GM20431 (cell line): Measurements from ENCODE around the gene ETV6.

Experiments
- in situ Hi-C: fragments of 300-500 bp; cut with MseI, MboI; formaldehyde crosslinking; loops from one replicate; pipeline ENCODE4 v1.15.0; 2020; ENCODE audit warnings: low sequenced_read_pairs; ENCODE audit not compliant: unreplicated experiment

The ETV6 gene

DNA sequence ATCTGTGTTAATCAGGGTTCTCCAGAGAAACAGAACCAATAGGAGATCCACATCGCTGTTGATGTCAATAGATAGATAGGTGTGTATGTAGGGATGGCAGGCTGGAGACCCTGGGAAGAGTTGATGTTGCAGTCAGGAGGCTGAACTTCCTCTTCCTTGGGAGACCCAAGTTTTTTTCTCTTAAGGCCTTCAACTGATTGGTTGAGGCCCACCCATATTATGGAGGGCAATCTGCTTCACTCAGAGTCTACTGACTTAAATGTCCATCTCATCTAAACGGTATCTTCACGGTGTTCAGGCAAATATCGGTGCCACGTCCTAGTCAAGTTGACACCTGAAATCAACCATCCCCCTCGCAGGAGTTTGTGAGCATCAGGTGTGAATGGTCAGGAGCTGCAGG is 63.0 kb downstream of the ETV6 start:
- in situ Hi-C loops: no loop called here

DNA sequence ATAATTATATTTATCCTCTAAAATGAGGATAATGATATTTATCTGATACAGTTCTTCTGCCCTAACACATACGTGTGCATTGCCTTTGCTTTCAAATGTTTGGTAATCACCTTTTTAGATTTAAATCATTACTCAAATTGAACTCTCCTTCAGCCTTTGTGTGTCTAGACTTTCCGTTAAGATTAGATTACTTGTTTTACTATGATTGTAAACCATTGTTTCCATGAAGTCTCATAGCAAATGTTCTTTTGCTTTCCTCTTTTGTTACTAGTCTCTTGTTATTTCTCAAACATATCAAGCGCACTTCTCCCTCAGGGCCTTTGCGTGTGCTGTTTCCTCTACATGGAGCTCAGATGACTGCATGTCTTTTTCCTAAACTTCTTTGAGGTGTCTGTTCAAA is 63.7 kb downstream of the ETV6 start:
- in situ Hi-C loops: no loop called here

DNA sequence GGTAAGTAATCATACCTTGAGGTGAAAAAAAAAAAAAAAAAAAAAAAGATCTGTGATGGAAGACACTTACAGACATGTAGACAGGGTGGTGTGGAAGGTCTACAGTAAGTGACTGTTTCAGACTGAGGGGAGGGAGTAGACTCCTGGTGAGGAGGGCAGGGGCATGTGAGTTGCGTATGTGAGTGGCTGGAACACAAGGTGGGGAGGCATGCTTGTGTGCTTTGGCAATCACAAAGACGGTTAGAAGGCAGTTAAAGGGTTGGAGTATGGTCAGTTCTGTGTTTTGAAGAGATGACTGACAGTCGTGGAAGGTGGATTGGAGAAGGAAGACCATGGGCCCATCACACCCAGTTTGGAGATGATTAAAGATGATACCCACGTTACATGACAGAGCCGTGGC is 65.2 kb downstream of the ETV6 start:
- in situ Hi-C loops: no loop called here

DNA sequence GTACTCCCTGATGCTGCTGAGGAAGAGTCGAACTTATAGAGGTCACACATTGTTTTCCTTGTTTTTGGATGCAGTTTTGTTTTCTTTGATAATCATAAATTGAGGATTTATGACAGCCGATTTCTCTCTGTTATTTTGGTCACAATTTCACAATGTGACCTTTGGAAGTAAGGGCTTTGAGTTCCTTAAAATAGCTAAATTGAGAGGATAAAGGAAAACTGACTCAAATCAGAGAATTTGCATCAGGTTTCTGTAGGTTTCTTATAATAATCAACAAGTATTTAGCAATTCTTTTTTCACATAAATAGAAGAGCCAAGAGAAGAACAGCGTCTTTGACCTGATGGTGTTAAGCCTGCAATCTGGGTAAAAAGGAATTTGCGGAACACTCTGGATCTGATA is 66.1 kb downstream of the ETV6 start:
- in situ Hi-C loops: no loop called here

DNA sequence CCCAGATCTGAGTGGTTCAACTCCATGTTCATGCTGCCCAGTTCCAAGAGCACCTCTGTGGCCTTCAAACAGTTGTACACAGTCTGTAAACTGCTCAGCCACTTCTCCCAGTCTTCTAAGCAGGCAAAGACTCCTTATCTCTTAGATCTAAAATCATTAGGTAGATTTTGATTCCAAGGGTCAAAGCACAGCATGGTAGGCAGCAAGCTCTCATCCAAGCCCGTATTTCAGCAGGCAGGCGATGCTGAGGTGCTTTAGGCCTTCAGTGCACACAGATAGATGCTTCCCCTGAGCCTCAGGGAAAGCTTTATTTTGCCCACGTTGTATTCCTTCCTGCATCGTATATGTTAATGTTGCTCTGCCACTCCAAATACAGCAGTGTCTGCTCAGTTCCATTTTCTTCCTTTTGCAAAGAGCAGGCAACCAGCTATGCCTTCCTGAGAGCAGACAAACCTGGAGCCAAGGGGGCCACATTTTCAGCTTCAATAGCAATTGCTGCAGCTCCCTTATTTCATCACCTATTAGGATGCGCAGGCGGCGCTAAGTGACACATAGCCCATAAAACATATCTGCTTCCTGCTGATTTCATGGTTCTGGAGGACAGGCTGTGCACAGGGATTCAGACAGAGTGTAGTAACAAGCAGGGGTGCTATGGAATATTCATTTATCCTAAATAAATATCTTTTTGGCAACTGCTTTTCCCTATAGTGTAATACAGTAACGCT is 67.5 kb downstream of the ETV6 start:
- in situ Hi-C loops: no loop called here

DNA sequence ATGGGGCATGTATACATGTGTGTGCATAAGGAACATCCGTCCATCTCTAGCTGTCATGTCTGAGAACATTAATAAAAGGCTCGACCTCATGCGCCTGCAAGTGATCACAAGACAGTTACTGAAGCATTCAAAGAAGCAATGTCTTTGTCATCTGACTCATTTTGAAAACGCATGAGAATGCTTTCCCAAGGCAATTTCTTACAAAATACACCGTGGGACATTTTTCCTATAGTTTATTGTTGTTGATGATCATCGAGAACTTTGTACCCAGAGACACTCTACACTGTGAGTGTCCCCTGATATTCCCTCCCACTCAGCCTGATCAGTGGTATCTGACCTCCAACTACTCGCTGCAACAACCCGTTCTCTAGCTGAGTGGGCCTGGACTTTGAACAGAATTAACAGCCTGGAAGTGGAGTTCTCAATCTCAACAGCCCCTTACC is 68.1 kb downstream of the ETV6 start:
- in situ Hi-C loops: no loop called here

DNA sequence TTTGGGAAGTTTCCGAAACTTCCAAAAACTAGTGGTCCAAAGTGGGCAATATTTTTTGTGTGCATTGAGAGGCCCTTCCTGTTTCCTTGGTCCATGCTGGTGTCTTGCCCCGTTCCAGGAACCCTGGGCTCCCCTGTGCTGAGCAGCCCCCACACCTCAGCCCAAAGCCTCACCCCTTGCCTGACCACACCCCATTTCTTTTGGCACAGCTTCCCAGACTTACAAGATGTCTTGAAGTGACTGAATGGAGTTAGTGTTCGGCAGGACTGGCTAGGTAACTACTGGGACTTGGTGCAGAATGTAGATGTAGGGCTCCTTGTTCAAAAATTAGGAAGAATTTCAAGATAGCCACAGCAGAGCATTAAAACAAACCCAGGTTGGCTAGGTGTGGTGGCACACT is 68.6 kb downstream of the ETV6 start:
- in situ Hi-C loops: no loop called here

DNA sequence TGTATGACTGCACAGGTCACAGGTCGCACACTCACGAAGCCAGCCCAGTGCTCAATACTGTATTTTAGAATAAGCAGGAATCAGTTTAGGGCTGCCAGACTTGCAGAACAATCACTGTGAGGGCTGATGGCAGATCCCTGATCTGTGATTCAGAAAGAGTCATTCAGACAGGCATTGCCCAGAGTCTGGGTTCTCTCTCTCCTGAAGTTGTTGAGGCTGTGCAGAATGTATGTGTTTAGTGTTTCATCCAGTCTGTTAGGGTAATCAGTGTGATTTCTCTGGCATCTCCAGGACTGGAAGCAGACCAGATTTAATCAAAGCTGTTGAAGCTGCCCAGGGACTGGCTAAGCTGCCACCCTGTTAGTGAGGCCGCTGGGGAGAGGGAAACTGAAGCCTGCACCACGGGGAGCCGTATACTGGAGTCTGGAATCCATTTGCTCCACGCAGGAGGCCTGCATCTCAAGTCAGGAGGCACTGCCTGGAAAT is 69.3 kb downstream of the ETV6 start:
- in situ Hi-C loops: no loop called here

DNA sequence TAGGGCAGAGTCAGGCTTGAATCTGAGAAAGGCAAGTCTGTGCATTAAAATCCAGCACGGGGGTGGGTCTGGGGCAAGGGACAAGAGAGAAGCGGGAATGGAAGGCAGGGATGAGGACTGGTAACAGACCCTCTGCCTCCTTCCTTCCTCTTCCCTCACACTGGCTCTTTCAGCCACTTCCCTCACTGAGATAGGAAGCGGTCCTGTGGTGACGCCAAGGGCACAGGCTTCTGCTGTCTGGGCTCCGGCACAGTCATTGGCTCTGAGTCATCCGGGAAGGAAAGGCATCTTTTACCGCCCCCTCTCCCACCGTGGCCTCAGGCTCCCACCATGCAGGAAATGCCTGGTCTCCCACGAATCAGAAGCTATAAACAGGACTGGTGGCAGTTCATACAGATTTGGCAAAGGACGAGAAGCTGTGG is 70.2 kb downstream of the ETV6 start:
- in situ Hi-C loops: no loop called here

DNA sequence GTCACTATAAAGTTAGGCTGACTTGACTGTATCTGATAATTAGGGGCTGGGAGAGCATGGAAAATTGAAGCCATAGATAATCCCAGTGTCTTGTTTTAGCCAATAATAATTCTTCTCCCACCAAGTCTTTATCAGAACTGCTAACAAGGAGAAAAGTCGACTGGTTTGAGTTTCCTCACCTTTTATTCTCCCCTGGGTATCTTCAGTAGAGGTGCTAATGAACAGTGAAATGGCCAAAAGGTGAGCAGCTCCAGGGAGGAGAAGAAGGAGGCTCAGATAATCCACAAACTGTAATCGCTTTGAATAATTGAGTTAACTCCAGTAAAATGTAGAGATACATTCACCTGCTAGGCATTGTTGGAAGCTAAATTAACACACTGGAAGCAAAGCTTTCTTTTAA is 72.6 kb downstream of the ETV6 start:
- in situ Hi-C loops: no loop called here

DNA sequence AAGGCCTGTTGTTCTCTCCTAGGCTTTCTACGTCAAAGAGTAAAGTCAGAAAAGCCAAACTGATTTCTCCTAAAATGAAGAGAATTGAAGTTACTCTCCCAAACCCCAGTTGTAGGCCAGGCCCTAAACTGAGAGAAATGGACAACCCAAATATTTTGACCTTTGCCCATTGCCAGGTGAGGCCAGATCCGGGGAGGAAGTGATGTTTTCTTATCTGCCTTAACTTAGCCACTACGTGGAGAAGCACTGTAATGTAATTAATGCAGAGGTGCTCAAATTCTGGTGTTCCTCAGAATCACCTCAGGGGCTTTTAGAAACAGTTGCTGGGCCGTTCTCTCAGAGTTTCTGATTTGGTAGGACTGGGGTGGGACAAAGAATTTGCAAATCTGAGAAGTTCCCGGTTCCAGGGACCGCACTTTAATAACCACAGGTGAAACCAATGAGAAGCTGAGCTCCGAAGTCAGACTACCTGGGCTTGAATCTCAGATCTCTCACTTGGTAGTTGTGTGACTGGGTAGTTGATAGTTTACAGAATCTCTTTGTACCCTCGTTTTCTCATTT is 73.2 kb downstream of the ETV6 start:
- in situ Hi-C loops: no loop called here

DNA sequence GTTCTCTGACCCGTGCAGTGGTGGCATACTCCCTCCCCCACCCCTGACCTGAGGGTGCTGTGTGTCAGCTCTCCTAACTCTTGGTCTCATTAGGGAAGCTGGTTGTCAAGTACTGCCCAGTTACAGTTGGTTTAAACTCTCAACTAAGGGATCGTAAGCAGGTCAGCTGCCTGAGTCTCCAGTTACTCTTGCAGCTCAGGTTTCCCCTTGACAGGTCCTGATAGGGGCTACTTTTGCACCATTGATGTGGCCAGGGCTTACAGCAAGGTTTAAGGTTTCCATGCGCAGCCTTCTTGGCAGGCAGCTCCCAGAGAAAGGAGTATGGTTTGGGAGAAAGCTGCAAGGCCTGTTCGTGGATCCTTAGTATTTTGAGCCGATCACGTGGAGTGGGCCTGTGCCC is 74.5 kb downstream of the ETV6 start:
- in situ Hi-C loops: no loop called here

DNA sequence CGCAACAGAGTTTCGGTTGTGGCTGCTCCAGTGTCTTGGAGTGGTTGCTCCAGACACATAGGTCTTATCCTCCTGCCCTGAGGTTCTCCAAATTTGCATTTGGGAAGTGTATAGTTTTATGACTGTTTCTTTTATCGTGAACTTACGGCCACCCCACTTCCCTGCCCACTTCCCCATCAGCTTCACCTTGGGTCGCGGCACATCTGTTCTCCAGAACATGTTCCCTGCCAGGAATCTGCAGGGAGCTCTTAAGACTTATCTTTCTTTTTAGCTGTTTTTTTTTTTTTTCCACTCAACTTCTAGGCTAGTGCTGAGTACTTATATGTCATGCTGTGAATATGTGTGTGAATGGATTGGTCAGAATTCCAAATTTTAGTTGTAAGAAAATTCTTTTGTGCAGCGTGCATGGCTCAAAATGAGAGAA is 75.4 kb downstream of the ETV6 start:
- in situ Hi-C loops: no loop called here

DNA sequence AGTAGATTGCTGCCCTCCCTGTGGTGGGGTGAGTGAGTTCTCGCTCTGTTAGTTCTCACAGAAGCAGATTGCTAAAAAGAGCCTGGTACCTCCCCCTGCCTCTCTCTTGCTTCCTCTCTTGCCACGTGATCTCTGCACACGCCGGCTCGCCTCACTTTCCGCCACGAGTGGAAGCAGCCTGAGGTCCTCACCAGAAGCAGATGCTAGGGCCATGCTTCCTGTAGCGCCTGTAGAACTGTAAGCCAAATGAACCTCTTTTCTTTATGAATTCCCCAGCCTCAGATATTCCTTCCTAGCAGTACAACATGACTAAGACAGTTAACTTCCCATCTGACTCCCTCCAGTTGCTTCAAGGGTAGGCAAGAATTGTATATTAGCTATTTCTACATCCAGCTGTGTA is 76.2 kb downstream of the ETV6 start:
- in situ Hi-C loops: no loop called here

DNA sequence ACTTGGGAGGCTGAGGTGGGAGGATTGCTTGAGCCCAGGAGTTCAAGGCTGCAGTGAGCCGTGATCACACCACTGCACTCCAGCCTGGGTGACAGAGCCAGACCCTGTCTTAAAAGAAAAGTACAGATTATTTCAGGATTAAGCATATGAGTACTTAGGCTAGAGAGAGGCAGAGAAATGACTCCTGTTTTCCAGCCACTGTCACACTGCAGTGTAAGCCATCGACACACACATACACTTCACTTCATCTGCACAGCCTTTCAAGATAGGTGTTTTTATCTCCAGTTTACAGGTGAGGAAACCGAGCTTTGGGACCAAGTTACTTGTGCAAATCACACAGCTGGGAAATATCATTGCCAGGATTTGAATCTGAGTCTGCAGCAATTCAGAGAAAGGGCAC is 77.2 kb downstream of the ETV6 start:
- in situ Hi-C loops: no loop called here

DNA sequence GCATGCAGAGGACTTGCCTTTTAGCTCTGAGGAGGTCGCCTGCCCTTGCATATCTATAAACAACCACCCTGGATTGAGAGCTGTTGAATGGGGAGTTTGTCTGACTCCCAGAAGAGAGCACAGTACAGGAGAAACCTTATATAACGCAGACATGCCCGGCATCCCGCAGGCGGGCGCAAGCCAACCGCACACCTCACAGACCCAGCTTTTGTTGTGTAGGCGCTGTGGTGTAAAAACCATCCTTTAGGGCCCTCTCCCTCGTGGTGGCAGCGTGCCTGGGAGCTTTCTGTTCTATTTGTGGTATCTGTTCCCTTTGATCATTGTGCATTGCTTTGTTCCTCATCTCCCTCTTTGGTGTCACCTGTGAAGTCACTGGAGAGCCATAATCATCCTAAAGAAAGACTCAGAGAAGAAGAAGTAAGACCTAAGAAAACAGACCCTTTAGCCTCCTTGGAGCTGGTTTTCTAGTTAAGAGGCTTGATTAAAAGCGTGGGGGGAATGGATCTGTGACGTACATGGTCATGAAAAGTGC is 77.7 kb downstream of the ETV6 start:
- in situ Hi-C loops: no loop called here

DNA sequence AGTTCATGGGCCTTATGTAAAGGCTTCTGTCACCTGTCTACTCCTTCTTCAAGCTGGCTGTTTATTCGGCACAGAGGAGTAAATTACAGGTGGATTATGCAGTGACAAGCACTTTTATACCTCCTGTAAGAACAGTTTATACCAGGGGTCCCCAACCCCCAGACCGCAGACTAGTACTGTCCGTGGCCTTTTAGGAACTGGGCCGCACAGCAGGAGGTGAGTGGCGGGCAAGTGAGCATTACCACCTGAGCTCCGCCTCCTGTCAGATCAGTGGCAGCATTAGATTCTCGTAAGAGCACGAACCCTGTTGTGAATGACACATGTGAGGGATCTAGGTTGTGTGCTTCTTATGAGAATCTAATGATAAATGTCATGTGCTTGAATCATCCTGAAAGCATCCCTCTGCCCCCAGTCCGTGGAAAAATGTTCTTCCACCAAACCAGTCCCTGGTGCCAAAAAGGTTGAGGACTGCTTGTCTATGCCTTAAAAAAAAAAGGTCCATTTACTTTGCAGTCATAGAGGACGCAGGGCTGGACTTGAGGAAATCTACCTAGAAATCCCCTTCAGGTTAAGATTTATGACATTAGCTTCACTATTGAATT is 78.8 kb downstream of the ETV6 start:
- in situ Hi-C loops: no loop called here

DNA sequence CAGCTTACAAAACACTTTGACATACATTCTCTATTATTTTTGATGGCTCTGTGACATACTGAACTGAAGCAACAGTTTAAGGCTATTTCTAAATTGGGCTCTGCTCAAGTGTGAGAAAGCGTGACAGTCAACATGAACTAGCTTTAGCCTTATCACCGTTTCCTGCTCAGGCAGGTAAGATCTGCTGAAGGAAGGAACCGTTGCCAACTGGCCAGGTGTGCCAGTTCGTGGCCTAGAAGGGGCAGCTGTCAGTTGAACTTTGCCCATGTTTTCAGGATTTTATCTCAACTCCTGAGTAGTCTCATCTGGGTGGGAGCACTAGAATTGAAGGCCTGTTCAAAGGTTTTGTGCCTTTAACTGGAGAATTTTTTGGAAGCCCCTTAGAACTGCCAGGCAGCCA is 79.5 kb downstream of the ETV6 start:
- in situ Hi-C loops: no loop called here

DNA sequence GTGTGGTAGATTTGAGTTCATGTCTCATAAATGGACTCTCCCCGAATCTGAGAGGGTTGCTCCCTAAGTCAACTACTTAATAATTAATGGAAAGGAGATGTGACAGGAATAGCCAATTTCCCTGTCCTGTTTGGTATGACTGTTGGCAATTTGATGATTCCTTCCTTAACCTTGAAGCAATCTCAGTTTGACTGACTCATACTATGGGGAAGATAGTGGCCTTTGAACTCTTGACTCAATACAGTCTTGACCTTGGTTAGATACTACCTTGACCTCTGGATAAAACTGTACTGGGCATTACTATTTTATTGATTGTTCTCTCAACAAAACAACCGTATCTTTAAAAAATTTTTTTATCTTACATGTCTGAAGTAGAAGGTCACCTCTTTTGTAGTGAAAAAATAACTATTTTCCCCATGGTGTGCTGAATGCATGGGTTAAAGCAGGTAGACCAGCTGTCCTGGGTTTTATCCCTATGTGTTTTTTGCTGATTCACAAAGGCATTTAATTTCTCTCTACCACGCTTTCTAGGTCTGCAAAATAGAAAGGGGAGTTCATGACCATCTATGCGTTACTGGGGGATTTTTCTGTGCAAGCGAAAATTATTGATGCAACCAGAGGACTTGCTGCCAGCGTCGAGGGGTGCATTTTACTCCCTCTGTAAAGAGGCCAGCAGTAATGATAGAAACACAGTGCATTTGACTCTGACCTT is 80.1 kb downstream of the ETV6 start:
- in situ Hi-C loops: no loop called here

DNA sequence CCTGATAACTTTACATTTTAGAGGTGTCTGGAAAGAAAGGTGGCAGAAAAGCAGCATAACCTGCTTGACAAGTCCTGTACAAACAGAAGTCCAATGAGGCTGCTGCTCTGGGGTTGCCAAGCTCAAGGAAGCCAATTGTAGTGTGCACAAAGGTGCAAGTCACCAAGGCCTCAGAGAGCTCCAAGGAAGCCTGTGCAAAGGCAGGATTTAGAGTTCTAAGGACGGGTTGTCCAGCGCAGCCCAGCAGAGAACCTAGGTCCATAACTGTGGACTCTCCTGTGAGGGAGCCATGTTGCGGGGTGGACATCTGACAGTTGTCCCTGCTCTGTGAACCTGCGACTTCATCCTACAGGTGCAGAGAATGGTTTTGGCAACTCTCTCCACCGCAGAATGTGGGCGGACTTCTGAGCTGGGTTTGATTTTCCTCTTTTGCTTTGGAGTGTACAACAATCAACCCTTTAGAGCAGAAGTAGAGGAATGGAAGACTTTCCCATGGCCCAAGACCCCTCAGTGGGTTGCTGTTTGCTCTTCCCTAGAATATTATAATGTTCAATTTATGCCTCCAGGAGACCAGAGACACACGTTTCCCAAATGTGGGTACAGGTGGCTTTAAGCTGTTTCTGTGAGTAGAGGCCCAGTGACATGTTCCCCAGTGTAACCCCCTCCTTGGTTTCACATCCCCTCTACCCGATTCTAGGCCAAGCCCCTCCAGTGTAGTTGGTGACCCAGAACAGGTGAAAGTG is 81.0 kb downstream of the ETV6 start:
- in situ Hi-C loops: no loop called here
